22Rv1 (cell line): ENCODE results near the gene CACUL1.

ENCODE experiments used
- ZFX ChIP-seq: fragments of 450-650 bp; IDR thresholded peaks from 2 replicates; pipeline ENCODE4 v1.6.1; 2017; ENCODE audit warnings: antibody characterized with exemption, borderline replicate concordance
- TF ChIP-seq, protein P1 (sequence below): fragments of 450-650 bp; IDR thresholded peaks from 2 replicates; pipeline ENCODE4 v1.5.1; 2017; ENCODE audit warnings: mild to moderate bottlenecking

DNA sequence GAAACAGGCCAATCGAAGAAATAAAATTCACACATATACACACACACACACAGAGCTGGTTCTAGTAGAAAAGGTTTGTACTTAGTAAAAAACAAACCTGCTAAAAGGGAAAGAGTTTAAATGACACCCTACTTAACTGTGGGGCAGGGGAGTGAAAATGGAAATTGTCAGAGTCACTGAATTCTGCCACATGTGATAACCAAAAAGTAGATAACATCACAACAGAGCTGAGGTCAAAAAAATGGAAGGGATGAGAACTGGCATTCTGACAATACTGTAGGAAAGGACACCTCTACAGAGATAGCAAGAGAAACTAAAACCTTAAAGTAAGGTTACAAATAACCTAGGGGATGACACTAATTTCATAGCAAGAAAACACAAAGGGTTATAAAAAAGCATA is 74.6 kb downstream of the CACUL1 start:
- TF ChIP-seq, protein P1, sequence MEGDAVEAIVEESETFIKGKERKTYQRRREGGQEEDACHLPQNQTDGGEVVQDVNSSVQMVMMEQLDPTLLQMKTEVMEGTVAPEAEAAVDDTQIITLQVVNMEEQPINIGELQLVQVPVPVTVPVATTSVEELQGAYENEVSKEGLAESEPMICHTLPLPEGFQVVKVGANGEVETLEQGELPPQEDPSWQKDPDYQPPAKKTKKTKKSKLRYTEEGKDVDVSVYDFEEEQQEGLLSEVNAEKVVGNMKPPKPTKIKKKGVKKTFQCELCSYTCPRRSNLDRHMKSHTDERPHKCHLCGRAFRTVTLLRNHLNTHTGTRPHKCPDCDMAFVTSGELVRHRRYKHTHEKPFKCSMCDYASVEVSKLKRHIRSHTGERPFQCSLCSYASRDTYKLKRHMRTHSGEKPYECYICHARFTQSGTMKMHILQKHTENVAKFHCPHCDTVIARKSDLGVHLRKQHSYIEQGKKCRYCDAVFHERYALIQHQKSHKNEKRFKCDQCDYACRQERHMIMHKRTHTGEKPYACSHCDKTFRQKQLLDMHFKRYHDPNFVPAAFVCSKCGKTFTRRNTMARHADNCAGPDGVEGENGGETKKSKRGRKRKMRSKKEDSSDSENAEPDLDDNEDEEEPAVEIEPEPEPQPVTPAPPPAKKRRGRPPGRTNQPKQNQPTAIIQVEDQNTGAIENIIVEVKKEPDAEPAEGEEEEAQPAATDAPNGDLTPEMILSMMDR, result no peak
- TF ChIP-seq ZFX, result no peak
